Activated naive CD8-positive, alpha-beta T cell treated with anti-CD3 and anti-CD28 coated beads, Interleukin-2, amount 10 ng/mL, durations not matched to agents 7 days and 5 days (primary cell): ENCODE data around the gene ADM. TPM values are rescaled to one million over a fixed set of nuclear protein-coding genes. Genes with fewer than 3 reads are reported as not detected.

Experiments used
- total RNA-seq, 2 experiments: library from RNA; stranded (reverse); gene quantifications; one replicate each; pipeline ENCODE4 v1.2.3, GENCODE V29; 2021

ADM gene
- total RNA-seq, 2 experiments from 2014 or later = 1.5 to 2.3 TPM

Other genes starting within 250 kb of the ADM start
- gene SBF2, start 10.9 kb upstream of the ADM start, total RNA-seq = 10 to 100 TPM; 15.8 to 18.6 TPM
- gene AMPD3, start 150.2 kb downstream of the ADM start, total RNA-seq = 10 to 100 TPM; 18.8 to 21.1 TPM
- 10 to 100 TPM; 13.6 to 13.8 TPM for gene RNF141, start 236.1 kb downstream of the ADM start, total RNA-seq